ENCODE results near the gene PKP2. TPM values are rescaled to one million over a fixed set of nuclear protein-coding genes. Genes with fewer than 3 reads are reported as not detected.

The PKP2 gene
- total RNA-seq, 1 experiment from 2014 or later: 10.2 TPM

GRCh38 chr12:32777159-32777558 is 119.4 kb downstream of the PKP2 start:
- in situ Hi-C loops (cut with HindIII; ENCODE audit: low sequenced_read_pairs): no loop called here
- no peak for DNase-seq (ENCODE audit: low spot score)

GRCh38 chr12:32776258-32776657 is 120.3 kb downstream of the PKP2 start:
- in situ Hi-C loops (cut with HindIII; ENCODE audit: low sequenced_read_pairs): no loop called here
- no peak for DNase-seq (ENCODE audit: low spot score)

- in situ Hi-C loops (cut with HindIII; ENCODE audit: low sequenced_read_pairs): no loop called here
- no peak for DNase-seq (ENCODE audit: low spot score)
Measured at GRCh38 chr12:32773691-32774090, 122.9 kb downstream of the PKP2 start.

GRCh38 chr12:32770141-32770540 is 126.4 kb downstream of the PKP2 start:
- DNase-seq (ENCODE audit: low spot score): no peak
- in situ Hi-C loops (cut with HindIII; ENCODE audit: low sequenced_read_pairs): no loop called here

GRCh38 chr12:32768518-32768917 is 128.1 kb downstream of the PKP2 start:
- in situ Hi-C loops (cut with HindIII; ENCODE audit: low sequenced_read_pairs): no loop called here
- no peak for DNase-seq (ENCODE audit: low spot score)

GRCh38 chr12:32765906-32766305 is 130.7 kb downstream of the PKP2 start:
- no peak for DNase-seq (ENCODE audit: low spot score)
- in situ Hi-C loops (cut with HindIII; ENCODE audit: low sequenced_read_pairs): no loop called here

- in situ Hi-C loops (cut with HindIII; ENCODE audit: low sequenced_read_pairs): no loop called here
- no peak for DNase-seq (ENCODE audit: low spot score)
Measured at GRCh38 chr12:32761716-32762115, 134.9 kb downstream of the PKP2 start.

GRCh38 chr12:32757157-32757556 is 139.4 kb downstream of the PKP2 start:
- DNase-seq (ENCODE audit: low spot score): no peak
- in situ Hi-C loops (cut with HindIII; ENCODE audit: low sequenced_read_pairs): no loop called here

- DNase-seq (ENCODE audit: low spot score): no peak
- in situ Hi-C loops (cut with HindIII; ENCODE audit: low sequenced_read_pairs): no loop called here
Measured at GRCh38 chr12:32756476-32757066, 140.0 kb downstream of the PKP2 start.

- in situ Hi-C loops (cut with HindIII; ENCODE audit: low sequenced_read_pairs): no loop called here
- DNase-seq (ENCODE audit: low spot score): peak; percentile 98
Measured at GRCh38 chr12:32755654-32756475, 140.7 kb downstream of the PKP2 start, which contains the start of gene YARS2. YARS2 (minus strand) TSS chr12:32755897; CDS start chr12:32755874, 23 bp downstream.

GRCh38 chr12:32755051-32755653 is 141.4 kb downstream of the PKP2 start:
- peak; percentile 62 for DNase-seq (ENCODE audit: low spot score)
- in situ Hi-C loops (cut with HindIII; ENCODE audit: low sequenced_read_pairs): no loop called here

GRCh38 chr12:32754111-32754510 is 142.5 kb downstream of the PKP2 start:
- in situ Hi-C loops (cut with HindIII; ENCODE audit: low sequenced_read_pairs): no loop called here

GRCh38 chr12:32753605-32754004 is 143.0 kb downstream of the PKP2 start:
- DNase-seq (ENCODE audit: low spot score): no peak
- in situ Hi-C loops (cut with HindIII; ENCODE audit: low sequenced_read_pairs): no loop called here

More at GRCh38 chr12:32754111-32754510, 142.5 kb downstream of the PKP2 start:
- no peak for DNase-seq (ENCODE audit: low spot score)

- DNase-seq (ENCODE audit: low spot score): no peak
- in situ Hi-C loops (cut with HindIII; ENCODE audit: low sequenced_read_pairs): no loop called here
Measured at GRCh38 chr12:32743264-32743663, 153.3 kb downstream of the PKP2 start.

GRCh38 chr12:32742133-32742532 is 154.4 kb downstream of the PKP2 start:
- in situ Hi-C loops (cut with HindIII; ENCODE audit: low sequenced_read_pairs): no loop called here

More at GRCh38 chr12:32742133-32742532, 154.4 kb downstream of the PKP2 start:
- DNase-seq (ENCODE audit: low spot score): no peak

Other genes starting within 250 kb of the PKP2 start
- 49.3 and 59.4 TPM in 2 replicates for gene DNM1L, start 217.5 kb downstream of the PKP2 start, total RNA-seq (2014; rRNA removed; shearing (Covaris generic))
- 66.4 and 78.7 TPM in 2 replicates for gene YARS2, start 140.9 kb downstream of the PKP2 start, total RNA-seq (2014; rRNA removed; shearing (Covaris generic))